K562 (cell line): ENCODE measurements around the gene MYBPHL. TPM values are rescaled to one million over a fixed set of nuclear protein-coding genes. Genes with fewer than 3 reads are reported as not detected.
A peak's percentile ranks its signal among the peaks of the same experiment; 100 is the strongest.

Experiments used
- ARID2 ChIP-seq: fragments of 450-650 bp; IDR thresholded peaks from 2 replicates; pipeline ENCODE4 v1.6.1; 2017; ENCODE audit warnings: antibody characterized with exemption, mild to moderate bottlenecking
- CBFA2T2 ChIP-seq: fragments of 450-650 bp; conservative IDR thresholded peaks from 2 replicates; pipeline ENCODE4 v1.6.1; 2017; ENCODE audit warnings: mild to moderate bottlenecking
- CREBBP ChIP-seq: IDR thresholded peaks from one replicate; pipeline ENCODE4 v1.6.1; 2012; ENCODE audit warnings: low read depth, mild to moderate bottlenecking, control low read depth, inconsistent platforms, low read length
- DIDO1 ChIP-seq: fragments of 450-650 bp; IDR thresholded peaks from 2 replicates; pipeline ENCODE4 v1.6.1; 2016; ENCODE audit warnings: low read depth, missing biosample characterization, missing genetic modification characterization
- GTF3C2 ChIP-seq: IDR thresholded peaks from 3 replicates; pipeline ENCODE4 v1.6.1; 2011; ENCODE audit warnings: borderline replicate concordance, mild to moderate bottlenecking, moderate library complexity; ENCODE audit not compliant: insufficient read length; ENCODE audit errors: extremely low read depth
- LARP7 ChIP-seq: fragments of 450-650 bp; IDR thresholded peaks from 2 replicates; pipeline ENCODE4 v1.6.1; 2016
- MAZ ChIP-seq, 2 experiments: fragments of 450-650 bp in 1 of 2; sonication (generic) in 1 of 2; formaldehyde crosslinking; IDR thresholded peaks in 1 of 2; conservative IDR thresholded peaks in 1 of 2; 2 replicates each; pipeline versions ENCODE4 v1.4.0 to v1.5.0; 2020; ENCODE audit warnings: mild to moderate bottlenecking in 1 of 2, missing genetic modification reagents in 1 of 2
- NONO ChIP-seq, 2 experiments: fragments of 200-400 bp in 1 of 2; fragments of 450-650 bp in 1 of 2; formaldehyde crosslinking in 1 of 2; IDR thresholded peaks; 2 replicates each; pipeline ENCODE4 v1.6.1; 2017; ENCODE audit warnings: low read depth in 2 of 2, mild to moderate bottlenecking in 2 of 2, moderate library complexity in 2 of 2, low read length in 1 of 2
- PCBP1 ChIP-seq: fragments of 200-400 bp; formaldehyde crosslinking; IDR thresholded peaks from 2 replicates; pipeline ENCODE4 v1.6.1; 2018; ENCODE audit warnings: mild to moderate bottlenecking, low read depth, low read length; ENCODE audit not compliant: poor library complexity, severe bottlenecking
- POLR2AphosphoS5 ChIP-seq: IDR thresholded peaks from 2 replicates; pipeline ENCODE4 v1.6.1; 2011; ENCODE audit warnings: mild to moderate bottlenecking, low read depth, low read length, moderate library complexity; ENCODE audit not compliant: control insufficient read depth, insufficient read depth
- PTRF ChIP-seq: fragments of 450-650 bp; IDR thresholded peaks from 2 replicates; pipeline ENCODE4 v1.6.1; 2016; ENCODE audit warnings: mild to moderate bottlenecking, missing genetic modification characterization, missing compliant biosample characterization
- ZC3H4 ChIP-seq: sonication (generic); formaldehyde crosslinking; IDR thresholded peaks from 2 replicates; pipeline ENCODE4 v1.9.0; 2021; ENCODE audit warnings: missing genetic modification reagents, borderline replicate concordance
- ZFPM2 ChIP-seq: fragments of 250-450 bp; sonication (Bioruptor Pico); IDR thresholded peaks from 2 replicates; pipeline ENCODE4 v1.5.1; 2022; ENCODE audit warnings: mild to moderate bottlenecking
- ZHX1 ChIP-seq: fragments of 150-350 bp; conservative IDR thresholded peaks from 2 replicates; pipeline ENCODE4 v1.6.1; 2014; ENCODE audit warnings: low read length
- ZNF212 ChIP-seq: fragments of 450-650 bp; formaldehyde crosslinking; IDR thresholded peaks from 2 replicates; pipeline ENCODE4 v1.4.0; 2020; ENCODE audit warnings: mild to moderate bottlenecking
- ZNF217 ChIP-seq: sonication (generic); formaldehyde crosslinking; IDR thresholded peaks from 2 replicates; pipeline ENCODE4 v1.8.0; 2022; ENCODE audit warnings: mild to moderate bottlenecking, missing genetic modification reagents
- ZNF408 ChIP-seq: fragments of 250-450 bp; sonication (Bioruptor Pico); IDR thresholded peaks from 2 replicates; pipeline ENCODE4 v1.4.0; 2020; ENCODE audit warnings: low read depth, mild to moderate bottlenecking, moderate library complexity
- ZNF644 ChIP-seq: fragments of 200-800 bp; sonication (Bioruptor generic); IDR thresholded peaks from 2 replicates; pipeline ENCODE4 v1.6.1; 2016; ENCODE audit warnings: low read depth, missing genetic modification characterization, missing compliant biosample characterization
- ZNF668 ChIP-seq: fragments of 250-450 bp; sonication (Bioruptor Pico); IDR thresholded peaks from 2 replicates; pipeline ENCODE4 v1.8.0; 2022; ENCODE audit warnings: mild to moderate bottlenecking, inconsistent platforms
- ZNF740 ChIP-seq, 3 experiments: fragments of 200-800 bp in 1 of 3; sonication (Bioruptor generic) in 1 of 3; sonication (generic) in 1 of 3; formaldehyde crosslinking in 1 of 3; IDR thresholded peaks; 2 replicates each; pipeline versions ENCODE4 v1.6.1 to v1.8.0; 2016 to 2022; ENCODE audit warnings: mild to moderate bottlenecking in 2 of 3, missing compliant biosample characterization in 2 of 3, missing genetic modification characterization in 2 of 3, missing genetic modification reagents in 1 of 3
- polyA plus RNA-seq, 8 experiments: library from polyadenylated mRNA; depleted of rRNA in 4 of 8; stranded (reverse) in 5 of 8; unstranded in 3 of 8; fragments of >200 nt; fragmentation: Nextera tagmentation in 2 of 8; fragmentation: Illumina TruSeq in 1 of 8; extraction: Ambion mirVana in 2 of 8; extraction: Trizol in 1 of 8; gene quantifications; 2 replicates each; pipeline versions ENCODE4 v1.2.1 to v1.2.3, GENCODE V29; 2011 to 2014; ENCODE audit warnings: inconsistent platforms in 1 of 8, missing spikeins in 1 of 8
- total RNA-seq, 7 experiments: library from RNA; depleted of rRNA in 6 of 7; stranded (reverse); fragments of >200 nt in 6 of 7; fragmentation: Illumina TruSeq in 2 of 7; extraction: Trizol in 2 of 7; gene quantifications; 2 replicates each; pipeline versions ENCODE4 v1.2.1 to v1.2.3, GENCODE V29; 2011 to 2021; ENCODE audit warnings: low replicate concordance in 1 of 7

Gene MYBPHL
- total and polyA plus RNA-seq, 9 of the 15 experiments (the other 6 are each of a cell fraction or from before 2014, with no cell fraction given), result 0.20 to 1.9 (median 0.33) TPM

- TF ChIP-seq ZFPM2 (CRISPR knock-in tag) (no peak), ZNF217 (CRISPR knock-in tag) (no peak), LARP7 (no peak), CBFA2T2 (0 out of 2 replicates have a peak, but pooled peaks have one; percentile 7), NONO (IDR thresholded peaks at IDR 0.05; ENCODE audit: low read depth in 2 of 2, low read length in 1 of 2) (no peak), CREBBP (no peak), ZNF408 (no peak), PTRF (tag) (0 out of 2 replicates have a peak, but pooled peaks have one; percentile 42), ZHX1 (no peak), ZNF740 (CRISPR knock-in tag; IDR thresholded peaks at IDR 0.05) (no peak), ZNF740 (tag; IDR thresholded peaks at IDR 0.05) (no peak), ZC3H4 (CRISPR knock-in tag) (no peak), ARID2 (no peak), MAZ (CRISPR knock-in tag; conservative IDR thresholded peaks at IDR 0.05 in 1 of 2, IDR thresholded peaks at IDR 0.05 in 1 of 2) (0 out of 4 replicates have a peak, but pooled peaks of 1 of the 2 experiments have one; percentile 34), DIDO1 (tag) (no peak), ZNF644 (tag) (peak; percentile 79), ZNF212 (CRISPR knock-in tag) (no peak), POLR2AphosphoS5 (no peak), ZNF668 (CRISPR knock-in tag) (0 out of 2 replicates have a peak, but pooled peaks have one; percentile 68), GTF3C2 (no peak), PCBP1 (no peak)
These were observed 7.9 kb downstream of the MYBPHL start (continued) for GRCh38 chr1:109298666-109299557.
